Suprapubic skin (tissue), 4 donors: ENCODE data around the gene P2RY8. TPM values are rescaled to one million over a fixed set of nuclear protein-coding genes. Genes with fewer than 3 reads are reported as not detected.
A peak's percentile ranks its signal among the peaks of the same experiment; 100 is the strongest.

Experiments
- DNase-seq, 2 donors: peaks; one replicate each; pipeline ENCODE4 v3.0.0-alpha.2; 2019; ENCODE audit warnings: low spot score in 2 of 2
- H3K27ac ChIP-seq: fragments of 200-600 bp; sonication (generic); one replicate; pipeline ENCODE4 v1.5.1; 2019
- H3K27me3 ChIP-seq: fragments of 200-600 bp; sonication (generic); one replicate; pipeline ENCODE4 v1.5.1; 2019
- H3K36me3 ChIP-seq: fragments of 200-600 bp; sonication (generic); one replicate; pipeline ENCODE4 v1.5.1; 2019
- H3K4me1 ChIP-seq: fragments of 200-600 bp; sonication (generic); one replicate; pipeline ENCODE4 v1.5.1; 2019
- H3K4me3 ChIP-seq: fragments of 200-600 bp; sonication (generic); one replicate; pipeline ENCODE4 v1.5.1; 2019; ENCODE audit warnings: mild to moderate bottlenecking
- H3K9me3 ChIP-seq: fragments of 200-600 bp; sonication (generic); one replicate; pipeline ENCODE4 v1.5.1; 2019
- EP300 ChIP-seq: sonication (generic); formaldehyde crosslinking; IDR thresholded peaks from one replicate; pipeline ENCODE4 v1.6.1; 2017; ENCODE audit warnings: antibody characterized with exemption
- POLR2A ChIP-seq, 2 donors: fragments of 450-650 bp; IDR thresholded peaks; one replicate each; pipeline ENCODE4 v1.6.1; 2017; ENCODE audit warnings: antibody characterized with exemption in 2 of 2, mild to moderate bottlenecking in 2 of 2, moderate library complexity in 2 of 2
- POLR2AphosphoS5 ChIP-seq, 3 donors: sonication (generic); formaldehyde crosslinking; IDR thresholded peaks; one replicate each; pipeline ENCODE4 v1.6.1; 2017; ENCODE audit warnings: antibody characterized with exemption in 3 of 3
- WGBS: methylation state at CpG from one replicate; pipeline ENCODE4 v1.1.5; 2018; 5-methylcytosine and 5-hydroxymethylcytosine counted together
- total RNA-seq, 4 donors: library from RNA; depleted of rRNA; stranded (reverse); fragments of >200 nt; gene quantifications; one replicate each; pipeline ENCODE4 v1.1.0, GENCODE V29; 2016
- TF ChIP-seq, protein P1 (sequence below), 2 donors: fragments of 200-600 bp in 1 of 2; fragments of 450-650 bp in 1 of 2; sonication (generic) in 1 of 2; IDR thresholded peaks; one replicate each; pipeline ENCODE4 v1.5.1; 2016 to 2019; ENCODE audit warnings: antibody characterized with exemption in 2 of 2, mild to moderate bottlenecking in 1 of 2, moderate library complexity in 1 of 2

Gene P2RY8
- total RNA-seq, 4 donors from 2014 or later = 0.25 TPM; not detected in 3

DNA sequence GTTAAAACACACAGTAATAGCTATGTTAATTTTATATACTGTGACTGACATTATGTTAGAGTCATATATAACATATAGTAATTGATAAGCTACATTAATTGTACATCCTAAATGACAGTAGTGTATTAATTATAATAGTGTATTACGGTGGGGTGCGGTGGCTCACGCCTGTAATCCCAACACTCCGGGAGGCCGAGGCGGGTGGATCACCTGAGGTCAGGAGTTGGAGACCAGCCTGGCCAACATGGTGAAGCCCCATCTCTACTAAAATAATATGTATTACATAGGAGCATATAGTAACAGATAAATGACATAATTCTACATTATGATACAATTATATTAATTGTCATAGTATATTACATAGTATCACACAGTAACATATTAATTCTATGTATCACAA, 96.5 kb downstream of the P2RY8 start:
- WGBS = 95% methylated on average over 6 of the region's 6 CpGs
- peak; percentile 9 to 18 for DNase-seq

DNA sequence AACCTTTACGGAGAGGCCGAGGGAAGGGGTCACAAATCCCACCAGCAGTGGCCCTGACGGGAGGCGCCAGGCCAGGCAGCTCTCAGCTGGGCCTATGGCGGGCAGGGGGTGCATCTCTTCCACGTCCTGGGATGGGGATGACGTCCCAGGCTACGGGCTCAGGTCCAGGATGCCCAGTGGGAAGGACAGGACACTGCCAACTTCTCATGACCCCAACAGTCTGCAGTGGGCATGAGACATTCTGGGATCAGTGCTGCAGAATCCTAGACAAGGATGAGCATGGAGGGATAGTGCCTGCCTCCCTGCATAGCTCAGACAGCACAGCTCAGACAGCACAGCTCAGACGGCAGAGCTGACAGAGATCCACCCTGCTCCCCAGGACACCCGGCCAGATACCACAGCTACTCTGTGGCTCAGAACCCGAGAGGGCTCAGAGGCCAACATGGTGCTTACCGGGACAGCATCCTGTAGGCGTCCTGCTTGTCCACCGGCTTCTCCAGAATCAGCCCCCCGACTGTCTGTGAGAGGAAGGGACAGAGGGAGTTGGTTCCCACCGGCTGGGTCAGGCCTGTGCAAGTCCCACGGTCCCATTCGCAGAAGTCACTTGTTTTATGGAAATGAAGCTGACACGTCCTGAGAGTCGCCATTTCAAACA, 101.6 kb downstream of the P2RY8 start:
- TF ChIP-seq, protein P1, sequence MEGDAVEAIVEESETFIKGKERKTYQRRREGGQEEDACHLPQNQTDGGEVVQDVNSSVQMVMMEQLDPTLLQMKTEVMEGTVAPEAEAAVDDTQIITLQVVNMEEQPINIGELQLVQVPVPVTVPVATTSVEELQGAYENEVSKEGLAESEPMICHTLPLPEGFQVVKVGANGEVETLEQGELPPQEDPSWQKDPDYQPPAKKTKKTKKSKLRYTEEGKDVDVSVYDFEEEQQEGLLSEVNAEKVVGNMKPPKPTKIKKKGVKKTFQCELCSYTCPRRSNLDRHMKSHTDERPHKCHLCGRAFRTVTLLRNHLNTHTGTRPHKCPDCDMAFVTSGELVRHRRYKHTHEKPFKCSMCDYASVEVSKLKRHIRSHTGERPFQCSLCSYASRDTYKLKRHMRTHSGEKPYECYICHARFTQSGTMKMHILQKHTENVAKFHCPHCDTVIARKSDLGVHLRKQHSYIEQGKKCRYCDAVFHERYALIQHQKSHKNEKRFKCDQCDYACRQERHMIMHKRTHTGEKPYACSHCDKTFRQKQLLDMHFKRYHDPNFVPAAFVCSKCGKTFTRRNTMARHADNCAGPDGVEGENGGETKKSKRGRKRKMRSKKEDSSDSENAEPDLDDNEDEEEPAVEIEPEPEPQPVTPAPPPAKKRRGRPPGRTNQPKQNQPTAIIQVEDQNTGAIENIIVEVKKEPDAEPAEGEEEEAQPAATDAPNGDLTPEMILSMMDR (IDR thresholded peaks at IDR 0.05) = no peak
- TF ChIP-seq EP300 (no peak), POLR2A (IDR thresholded peaks at IDR 0.05) (no peak), POLR2AphosphoS5 (IDR thresholded peaks at IDR 0.05) (no peak)
- Histone ChIP-seq H3K27ac (no peak overlapping the region), H3K4me3 (no peak overlapping the region), H3K27me3 (no peaks in the 10 kb centered on the region), H3K9me3 (no peaks in the 10 kb centered on the region), H3K4me1 (no peaks in the 10 kb centered on the region), H3K36me3 (peaks cover 74% of the 10 kb centered on the region)
- 90% methylated on average over 13 of the region's 20 CpGs for WGBS
- peak; percentile 40 to 66 for DNase-seq

More for the DNA sequence above, 96.5 kb downstream of the P2RY8 start:
- H3K4me1 ChIP-seq = no peaks in the 10 kb centered on the region
- no peak overlapping the region for H3K4me3 ChIP-seq
- H3K27ac ChIP-seq = no peak overlapping the region
- TF ChIP-seq, protein P1 (IDR thresholded peaks at IDR 0.05) = no peak
- TF ChIP-seq POLR2A (IDR thresholded peaks at IDR 0.05) = no peak
- H3K9me3 ChIP-seq = no peaks in the 10 kb centered on the region
- no peaks in the 10 kb centered on the region for H3K27me3 ChIP-seq
- peaks cover 59% of the 10 kb centered on the region for H3K36me3 ChIP-seq

DNA sequence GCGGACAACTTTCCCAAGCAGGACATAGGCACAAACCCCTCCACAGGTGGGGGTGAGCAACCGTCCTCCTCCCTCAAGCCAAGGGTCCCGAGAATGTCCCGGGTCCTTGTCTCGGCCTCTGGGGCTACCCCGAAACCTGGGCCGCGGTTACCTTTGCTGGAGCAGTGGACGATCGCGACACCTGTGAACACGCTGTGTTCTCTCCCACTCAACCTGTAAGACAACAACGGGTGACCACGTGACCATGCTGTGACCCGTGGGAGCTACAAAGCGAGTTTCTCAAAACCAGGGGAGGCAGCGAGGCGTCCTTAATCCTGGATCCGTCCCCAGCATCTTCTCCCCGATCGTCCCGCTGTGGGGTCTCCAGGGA, 102.1 kb downstream of the P2RY8 start:
- TF ChIP-seq, protein P1 (IDR thresholded peaks at IDR 0.05) = no peak
- no peak for TF ChIP-seq POLR2AphosphoS5 (IDR thresholded peaks at IDR 0.05)
- no peak for TF ChIP-seq POLR2A (IDR thresholded peaks at IDR 0.05)
- no peak for TF ChIP-seq EP300
- no peaks in the 10 kb centered on the region for H3K27me3 ChIP-seq
- peaks cover 71% of the 10 kb centered on the region for H3K36me3 ChIP-seq
- no peak overlapping the region for H3K27ac ChIP-seq
- no peaks in the 10 kb centered on the region for H3K9me3 ChIP-seq
- peak; percentile 50 to 78 for DNase-seq
- WGBS = 95% methylated on average over 22 of the region's 22 CpGs
- H3K4me3 ChIP-seq = no peak overlapping the region
- H3K4me1 ChIP-seq = no peaks in the 10 kb centered on the region

DNA sequence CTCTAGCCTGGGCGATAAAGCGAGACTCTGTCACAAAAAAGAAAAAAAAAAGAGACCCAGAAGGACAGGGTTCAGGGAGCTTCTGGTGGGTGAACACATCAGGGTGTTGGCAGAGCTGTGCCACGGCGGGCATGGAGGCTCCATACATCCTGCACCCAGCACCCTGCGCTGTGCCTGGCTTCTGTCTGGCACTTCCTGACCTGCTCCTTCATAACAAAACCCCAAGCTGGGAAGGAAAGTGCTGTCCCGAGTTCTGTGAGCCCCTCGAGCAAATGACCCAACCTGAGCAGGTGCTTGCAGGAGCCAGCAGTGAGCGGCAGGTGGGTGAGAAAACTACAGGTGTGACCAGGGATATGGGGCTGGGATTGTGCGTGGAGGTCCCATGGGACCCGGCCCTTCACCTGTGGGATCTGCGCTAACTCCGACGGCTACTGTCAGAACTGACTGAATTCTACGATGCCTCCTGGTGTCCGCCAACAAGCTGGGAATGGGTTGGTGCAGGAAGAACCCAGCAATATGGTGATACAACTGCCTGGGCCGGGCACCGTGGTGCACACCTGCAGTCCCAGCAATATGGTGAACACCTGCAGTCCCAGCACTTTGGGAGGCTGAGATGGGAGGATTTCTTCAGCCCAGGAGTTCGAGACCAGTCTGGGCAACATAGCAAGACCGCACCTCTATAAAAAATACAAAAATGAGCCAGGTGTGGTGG, 103.2 kb downstream of the P2RY8 start:
- no peak overlapping the region for H3K4me3 ChIP-seq
- no peaks in the 10 kb centered on the region for H3K27me3 ChIP-seq
- no peaks in the 10 kb centered on the region for H3K4me1 ChIP-seq
- H3K36me3 ChIP-seq = peaks cover 60% of the 10 kb centered on the region
- no peaks in the 10 kb centered on the region for H3K9me3 ChIP-seq
- TF ChIP-seq POLR2AphosphoS5 (IDR thresholded peaks at IDR 0.05) (no peak), EP300 (no peak), POLR2A (IDR thresholded peaks at IDR 0.05) (no peak)
- TF ChIP-seq, protein P1 (IDR thresholded peaks at IDR 0.05) = no peak
- H3K27ac ChIP-seq = no peak overlapping the region
- 96% methylated on average over 8 of the region's 19 CpGs for WGBS
- no peak for DNase-seq

DNA sequence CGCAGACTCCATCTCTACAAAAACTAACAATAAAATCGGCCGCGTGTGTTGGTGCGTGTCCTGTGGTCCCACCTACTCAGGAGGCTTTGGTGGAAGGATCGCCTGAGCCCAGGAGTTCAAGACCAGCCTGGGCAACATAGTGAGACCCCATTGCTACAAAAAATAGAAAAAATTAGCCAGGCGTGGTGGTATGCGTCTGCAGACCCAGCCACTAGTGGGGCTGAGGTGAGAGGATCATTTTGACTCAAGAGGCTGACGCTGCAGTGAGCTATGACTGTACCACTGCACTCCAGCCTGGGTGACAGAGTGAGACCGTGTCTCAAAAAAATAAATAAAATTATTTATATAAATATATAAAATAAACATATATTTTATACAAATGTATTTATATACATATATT, 106.5 kb downstream of the P2RY8 start:
- peaks cover 38% of the 10 kb centered on the region for H3K36me3 ChIP-seq
- TF ChIP-seq POLR2A (IDR thresholded peaks at IDR 0.05) (no peak), POLR2AphosphoS5 (IDR thresholded peaks at IDR 0.05) (no peak)
- H3K4me1 ChIP-seq = no peaks in the 10 kb centered on the region
- WGBS = 94% methylated on average over 10 of the region's 10 CpGs
- peak in 1 of 2 donors; percentile 36 for DNase-seq
- H3K4me3 ChIP-seq = no peak overlapping the region
- H3K9me3 ChIP-seq = no peaks in the 10 kb centered on the region
- no peak overlapping the region for H3K27ac ChIP-seq
- H3K27me3 ChIP-seq = no peaks in the 10 kb centered on the region
